ENCODE data around the gene ZNF709. TPM values are rescaled to one million over a fixed set of nuclear protein-coding genes. Genes with fewer than 3 reads are reported as not detected.

Gene ZNF709
- total RNA-seq: 28.1 TPM

GRCh38 chr19:12484371-12485051 lies at the start of gene ZNF709:
Gene ZNF709, minus strand, starts transcription at chr19:12484816. Its CDS starts 159 bp downstream, at chr19:12484657.

DNA sequence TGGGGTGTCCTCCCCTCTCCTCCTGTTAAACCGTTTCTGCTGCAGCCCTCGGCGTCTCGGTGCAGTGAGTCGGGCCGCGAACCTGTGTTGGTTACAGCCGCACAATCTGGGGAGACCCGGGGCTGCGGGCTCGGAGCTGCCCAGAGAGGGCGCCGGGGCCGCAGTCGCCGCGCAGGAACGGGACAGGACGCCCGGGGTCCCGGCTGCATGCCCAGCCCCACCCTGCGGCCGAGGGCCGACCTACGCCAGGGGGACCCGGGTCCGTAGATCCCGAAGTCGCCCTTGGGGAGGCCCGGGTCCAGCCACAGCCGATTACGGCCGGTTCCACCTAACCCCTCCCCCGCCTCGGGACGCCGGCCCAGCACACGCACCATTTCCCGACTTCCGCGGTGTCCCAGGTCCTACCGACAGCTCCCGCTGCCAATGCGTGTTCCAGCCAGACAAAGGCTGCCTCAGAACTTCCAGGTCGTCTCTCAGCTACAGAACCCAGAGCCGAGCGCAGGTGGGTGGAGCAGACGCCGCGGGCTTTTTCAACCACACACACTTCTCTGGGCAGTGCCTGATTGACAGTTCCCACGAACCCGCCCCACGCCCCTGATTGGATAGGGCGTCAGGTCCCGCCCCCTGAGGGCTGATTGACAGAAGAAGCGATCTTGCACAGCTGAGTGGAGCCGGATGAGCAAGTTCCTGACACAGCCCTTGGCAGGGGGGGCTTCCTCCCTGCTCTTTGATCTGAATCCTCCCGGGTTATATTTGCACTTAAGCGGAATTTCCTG lies 43.9 kb downstream of the ZNF709 start, which contains the start of gene ZNF443:
ZNF443 (minus strand) TSS at position 481 of the 776 bp plus-strand sequence; CDS start at position 374, 107 bp downstream.

Small RNA genes lying within 50 kb of the gene (small RNA-seq; reads per million reads assigned to genes)
- not detected for gene MTCO1P27
- gene PPIAP20: not detected

Other genes starting within 250 kb of the ZNF709 start
- 18.0 TPM for gene ZNF44, start 189.9 kb downstream of the ZNF709 start, total RNA-seq
- gene ZNF563, start 151.2 kb downstream of the ZNF709 start, total RNA-seq: 2.3 TPM
- 11.1 TPM for gene ZNF442, start 119.1 kb downstream of the ZNF709 start, total RNA-seq
- gene ZNF799, start 83.5 kb downstream of the ZNF709 start, total RNA-seq: 6.5 TPM
- gene ZNF443, start 43.8 kb downstream of the ZNF709 start, total RNA-seq: 12.5 TPM
- 29.1 TPM for gene ZNF564, start 66.7 kb upstream of the ZNF709 start, total RNA-seq
- 12.0 TPM for gene ZNF490, start 126.0 kb upstream of the ZNF709 start, total RNA-seq
- gene ZNF791, start 126.1 kb upstream of the ZNF709 start, total RNA-seq: 24.9 TPM
- 18.5 TPM for gene MAN2B1, start 181.9 kb upstream of the ZNF709 start, total RNA-seq
- gene WDR83, start 182.0 kb upstream of the ZNF709 start, total RNA-seq: 12.9 TPM
- 63.2 TPM for gene DHPS, start 197.1 kb upstream of the ZNF709 start, total RNA-seq
- not detected for gene GNG14, start 203.2 kb upstream of the ZNF709 start, total RNA-seq
- 13.6 TPM for gene FBXW9, start 211.8 kb upstream of the ZNF709 start, total RNA-seq
- gene TNPO2, start 239.1 kb upstream of the ZNF709 start, total RNA-seq: 137 TPM
- 123 TPM for gene TRIR, start 249.9 kb upstream of the ZNF709 start, total RNA-seq

Data from diencephalon (tissue), 1 donor.